H1 (cell line): ENCODE data around the gene SPRN. TPM values are rescaled to one million over a fixed set of nuclear protein-coding genes. Genes with fewer than 3 reads are reported as not detected.

Source experiments
- CTCF ChIA-PET: fragments of 300-600 bp; sonication (Branson Sonifier 250); formaldehyde crosslinking; loops from one replicate; lab custom pipeline; 2021; ENCODE audit not compliant: partially characterized antibody; lab: Charles Lee
- POLR2A ChIA-PET: fragments of 300-600 bp; sonication (Branson Sonifier 250); formaldehyde crosslinking; loops from one replicate; lab custom pipeline; 2021; ENCODE audit warnings: inconsistent platforms; ENCODE audit not compliant: partially characterized antibody; lab: Charles Lee
- DNase-seq, 2 experiments: peaks; one replicate each; pipeline versions ENCODE4 v3.0.0 to v3.0.0-alpha.2; 2010 to 2022; ENCODE audit warnings: low spot score in 2 of 2, low read depth in 1 of 2, mixed read lengths in 1 of 2
- FAIRE-seq: peaks from 2 replicates; lab custom pipeline; 2011; peaks lifted over from hg19 to GRCh38; lab: Jason Lieb, UNC
- H2AFZ ChIP-seq: 2 replicates; pipeline ENCODE4 v1.8.1; 2012; ENCODE audit warnings: low read length, inconsistent platforms
- H2AK5ac ChIP-seq: 2 replicates; pipeline ENCODE4 v1.6.1; 2013; ENCODE audit warnings: low read depth, low read length
- H2BK120ac ChIP-seq: replicated peaks from 2 replicates; pipeline ENCODE3; 2013; ENCODE audit warnings: low read depth, low read length, inconsistent platforms
- H2BK12ac ChIP-seq: 2 replicates; pipeline ENCODE4 v1.6.1; 2013; ENCODE audit warnings: low read depth, low read length
- H2BK15ac ChIP-seq: 2 replicates; pipeline ENCODE4 v1.6.1; 2013; ENCODE audit warnings: low read length
- H2BK20ac ChIP-seq: 2 replicates; pipeline ENCODE4 v1.6.1; 2013; ENCODE audit warnings: low read length
- H2BK5ac ChIP-seq: 2 replicates; pipeline ENCODE4 v1.6.1; 2013; ENCODE audit warnings: low read depth, low read length
- H3K14ac ChIP-seq: 2 replicates; pipeline ENCODE4 v1.6.1; 2013; ENCODE audit warnings: inconsistent platforms; ENCODE audit not compliant: insufficient read length
- H3K18ac ChIP-seq: 2 replicates; pipeline ENCODE4 v1.6.1; 2013; ENCODE audit warnings: low read length; ENCODE audit errors: extremely low read depth
- H3K23ac ChIP-seq: 2 replicates; pipeline ENCODE4 v1.6.1; 2013; ENCODE audit warnings: inconsistent platforms; ENCODE audit not compliant: insufficient read length
- H3K23me2 ChIP-seq: 2 replicates; pipeline ENCODE4 v1.6.1; 2013; ENCODE audit warnings: low read depth, low read length
- H3K27ac ChIP-seq: 2 replicates; pipeline ENCODE4 v1.6.1; 2011; ENCODE audit warnings: low read depth, low read length, inconsistent platforms
- H3K27me3 ChIP-seq, 4 experiments: replicated peaks in 1 of 4; 1 replicate in 1 of 4; 2 replicates in 3 of 4; pipeline versions ENCODE4 v1.6.1 to v1.8.1; 2011 to 2013; ENCODE audit warnings: low read length in 3 of 4, mild to moderate bottlenecking in 3 of 4, inconsistent platforms in 2 of 4, mixed read lengths in 2 of 4, moderate library complexity in 1 of 4; ENCODE audit not compliant: control insufficient read depth in 3 of 4, insufficient read depth in 3 of 4; ENCODE audit errors: extremely low read depth in 1 of 4
- H3K36me3 ChIP-seq, 4 experiments: 2 replicates each; pipeline versions ENCODE4 v1.6.1 to v1.8.1; 2011 to 2013; ENCODE audit warnings: mild to moderate bottlenecking in 4 of 4, low read length in 3 of 4, moderate library complexity in 2 of 4, control low read depth in 1 of 4, inconsistent platforms in 1 of 4; ENCODE audit not compliant: insufficient read depth in 4 of 4, control insufficient read depth in 2 of 4
- H3K4ac ChIP-seq: replicated peaks from 2 replicates; pipeline ENCODE3; 2013; ENCODE audit warnings: low read length, low read depth, mixed read lengths, inconsistent platforms; ENCODE audit not compliant: insufficient read length
- H3K4me1 ChIP-seq, 4 experiments: replicated peaks in 1 of 4; 1 replicate in 1 of 4; 2 replicates in 3 of 4; pipeline versions ENCODE4 v1.6.1 to v1.8.1; 2011 to 2013; ENCODE audit warnings: low read length in 3 of 4, inconsistent platforms in 2 of 4, mixed read lengths in 1 of 4; ENCODE audit not compliant: insufficient read depth in 4 of 4, control insufficient read depth in 3 of 4
- H3K4me2 ChIP-seq, 2 experiments: 2 replicates each; pipeline versions ENCODE4 v1.6.1 to v1.8.1; 2011 to 2013; ENCODE audit warnings: low read depth in 2 of 2, low read length in 2 of 2, control low read depth in 1 of 2, inconsistent platforms in 1 of 2, mild to moderate bottlenecking in 1 of 2; ENCODE audit not compliant: insufficient read depth in 1 of 2
- H3K4me3 ChIP-seq, 4 experiments: fragments of 200-600, 300-600 bp in 1 of 4; sonication (generic), shearing (Covaris generic), sonication (Bioruptor Twin) in 1 of 4; 2 replicates each; pipeline versions ENCODE4 v1.5.1 to v1.8.1; 2011 to 2016; ENCODE audit warnings: low read length in 4 of 4, low read depth in 3 of 4, control low read depth in 2 of 4, inconsistent platforms in 2 of 4, mild to moderate bottlenecking in 2 of 4, mixed read lengths in 1 of 4, moderate library complexity in 1 of 4; ENCODE audit not compliant: insufficient read depth in 2 of 4; ENCODE audit errors: extremely low read depth in 1 of 4
- H3K56ac ChIP-seq: replicated peaks from 2 replicates; pipeline ENCODE3; 2013; ENCODE audit warnings: low read depth, mild to moderate bottlenecking, mixed read lengths, low read length, inconsistent platforms; ENCODE audit not compliant: insufficient read length
- H3K79me1 ChIP-seq: 2 replicates; pipeline ENCODE4 v1.6.1; 2013; ENCODE audit warnings: low read depth, low read length, control low read depth
- H3K79me2 ChIP-seq, 2 experiments: 2 replicates each; pipeline versions ENCODE4 v1.6.1 to v1.8.1; 2012 to 2013; ENCODE audit warnings: low read length in 2 of 2, mild to moderate bottlenecking in 2 of 2, inconsistent platforms in 1 of 2; ENCODE audit not compliant: insufficient read depth in 2 of 2, control insufficient read depth in 1 of 2
- H3K9ac ChIP-seq, 4 experiments: replicated peaks in 1 of 4; 1 replicate in 1 of 4; 2 replicates in 3 of 4; pipeline versions ENCODE4 v1.6.1 to v1.8.1; 2011 to 2013; ENCODE audit warnings: low read depth in 3 of 4, low read length in 3 of 4, control low read depth in 2 of 4, mild to moderate bottlenecking in 2 of 4, moderate library complexity in 2 of 4, inconsistent platforms in 1 of 4; ENCODE audit errors: extremely low read depth in 1 of 4
- H3K9me3 ChIP-seq, 2 experiments: 2 replicates each; pipeline versions ENCODE4 v1.6.1 to v1.8.1; 2012 to 2013; ENCODE audit warnings: mild to moderate bottlenecking in 2 of 2, moderate library complexity in 2 of 2, control low read depth in 1 of 2, inconsistent platforms in 1 of 2, low read depth in 1 of 2, low read length in 1 of 2, mixed read lengths in 1 of 2; ENCODE audit not compliant: insufficient read depth in 2 of 2
- H4K20me1 ChIP-seq, 2 experiments: replicated peaks in 1 of 2; 2 replicates each; pipeline versions ENCODE3 to v1.8.1; 2011 to 2013; ENCODE audit warnings: inconsistent platforms in 2 of 2, low read length in 2 of 2, mild to moderate bottlenecking in 1 of 2; ENCODE audit not compliant: insufficient read depth in 2 of 2, control insufficient read depth in 1 of 2
- H4K5ac ChIP-seq: 2 replicates; pipeline ENCODE4 v1.6.1; 2013; ENCODE audit warnings: low read length, low read depth, mixed read lengths, inconsistent platforms; ENCODE audit not compliant: insufficient read length
- H4K8ac ChIP-seq: 2 replicates; pipeline ENCODE4 v1.8.0; 2013; ENCODE audit warnings: mild to moderate bottlenecking, moderate library complexity, low read length, inconsistent platforms; ENCODE audit not compliant: insufficient read depth; ENCODE audit errors: extremely low read depth
- H4K91ac ChIP-seq: replicated peaks from 2 replicates; pipeline ENCODE3; 2013; ENCODE audit warnings: low read length, mixed read lengths, inconsistent platforms; ENCODE audit not compliant: insufficient read length
- CEBPB ChIP-seq: IDR thresholded peaks from 2 replicates; pipeline ENCODE4 v1.6.1; 2012; ENCODE audit warnings: low read depth, low read length
- EGR1 ChIP-seq: IDR thresholded peaks from 2 replicates; pipeline ENCODE4 v1.6.1; 2011; ENCODE audit warnings: low read depth, low read length, borderline replicate concordance
- JUN ChIP-seq: IDR thresholded peaks from 2 replicates; pipeline ENCODE4 v1.6.1; 2011; ENCODE audit warnings: low read depth, mild to moderate bottlenecking, improper control_type of control experiment, low read length
- KDM5A ChIP-seq: fragments of 200-600 bp; IDR thresholded peaks from 2 replicates; pipeline ENCODE4 v1.7.1; 2012; ENCODE audit warnings: mild to moderate bottlenecking, low read length, inconsistent platforms, mixed read lengths
- MAFK ChIP-seq: IDR thresholded peaks from 2 replicates; pipeline ENCODE4 v1.6.1; 2012; ENCODE audit warnings: low read depth, mild to moderate bottlenecking, improper control_type of control experiment, low read length
- NANOG ChIP-seq: IDR thresholded peaks from 2 replicates; pipeline ENCODE4 v1.6.1; 2011; ENCODE audit warnings: low read length, low read depth, mild to moderate bottlenecking, inconsistent platforms; ENCODE audit not compliant: insufficient read depth, poor library complexity, severe bottlenecking
- NRF1 ChIP-seq: IDR thresholded peaks from 2 replicates; pipeline ENCODE4 v1.6.1; 2011; ENCODE audit warnings: mild to moderate bottlenecking, low read depth, low read length, improper control_type of control experiment
- POLR2A ChIP-seq, 2 experiments: IDR thresholded peaks; 1 replicate in 1 of 2; 2 replicates in 1 of 2; pipeline ENCODE4 v1.6.1; 2011; ENCODE audit warnings: low read depth in 2 of 2, low read length in 2 of 2, mild to moderate bottlenecking in 2 of 2; ENCODE audit errors: control extremely low read depth in 1 of 2
- RAD21 ChIP-seq, 2 experiments: IDR thresholded peaks in 1 of 2; conservative IDR thresholded peaks in 1 of 2; 2 replicates each; pipeline ENCODE4 v1.6.1; 2011; ENCODE audit warnings: low read depth in 2 of 2, low read length in 2 of 2, improper control_type of control experiment in 1 of 2, inconsistent platforms in 1 of 2, mild to moderate bottlenecking in 1 of 2, moderate library complexity in 1 of 2
- RXRA ChIP-seq: IDR thresholded peaks from 2 replicates; pipeline ENCODE4 v1.6.1; 2011; ENCODE audit warnings: low read depth, mild to moderate bottlenecking, low read length, moderate library complexity; ENCODE audit not compliant: insufficient read depth
- SP1 ChIP-seq: IDR thresholded peaks from 2 replicates; pipeline ENCODE4 v1.6.1; 2011; ENCODE audit warnings: low read depth, low read length
- SP4 ChIP-seq: IDR thresholded peaks from 2 replicates; pipeline ENCODE4 v1.6.1; 2012; ENCODE audit warnings: low read length, inconsistent platforms
- TAF1 ChIP-seq: IDR thresholded peaks from 2 replicates; pipeline ENCODE4 v1.6.1; 2011; ENCODE audit warnings: mild to moderate bottlenecking, low read depth, low read length
- TAF7 ChIP-seq: optimal IDR thresholded peaks from 2 replicates; pipeline ENCODE3; 2011; ENCODE audit warnings: low read depth, mild to moderate bottlenecking, inconsistent platforms, low read length, moderate library complexity, borderline replicate concordance
- TBP ChIP-seq: IDR thresholded peaks from 2 replicates; pipeline ENCODE4 v1.6.1; 2011; ENCODE audit warnings: low read depth, low read length, improper control_type of control experiment
- ZNF274 ChIP-seq: IDR thresholded peaks from 2 replicates; pipeline ENCODE4 v1.7.0; 2012; ENCODE audit warnings: low read length, borderline replicate concordance; ENCODE audit errors: extremely low read depth
- WGBS, 2 experiments: shearing (Covaris generic) in 1 of 2; methylation state at CpG; one replicate each; pipeline versions ENCODE4 v1.1.6 to v1.1.7; 2013 to 2015; ENCODE audit warnings: low lambda C conversion rate in 2 of 2, mixed read lengths in 2 of 2, inconsistent platforms in 1 of 2, low coverage in 1 of 2, missing lambda C conversion rate in 1 of 2; ENCODE audit not compliant: insufficient replicate concordance in 2 of 2, insufficient coverage in 1 of 2, insufficient read length in 1 of 2; ENCODE audit errors: extremely low coverage in 1 of 2, missing lambda C conversion rate in 1 of 2; 5-methylcytosine and 5-hydroxymethylcytosine counted together
- polyA plus RNA-seq, 7 experiments: library from polyadenylated mRNA; depleted of rRNA in 3 of 7; stranded (reverse) in 5 of 7; unstranded in 2 of 7; fragments of >200 nt in 5 of 7; fragments of 200-250 nt in 2 of 7; gene quantifications; 1 replicate in 5 of 7; 2 replicates in 1 of 7; 4 replicates in 1 of 7; pipeline versions ENCODE4 v1.2.1 to v1.2.3, GENCODE V29; 2011 to 2013; ENCODE audit warnings: missing spikeins in 2 of 7, mixed read lengths in 2 of 7
- total RNA-seq: library from RNA; stranded (reverse); fragmentation: NEBNext Ultra II Directional; extraction: Animal tissue kit (Norgen Biotek cat#: 25700); gene quantifications from 2 replicates; pipeline ENCODE4 v1.2.1, GENCODE V29; 2021

The SPRN gene
- total and polyA plus RNA-seq, 2 of the 8 experiments (the other 6 are each of a cell fraction or from before 2014, with no cell fraction given) = 0.23 to 0.24 TPM

GRCh38 chr10:133381036-133381435 lies 43.4 kb downstream of the SPRN start:
- Histone ChIP-seq H2BK120ac (no peak overlapping the region), H2AFZ (no peak overlapping the region), H3K27me3 (peaks cover 8 to 35% (median 24%) of the 10 kb centered on the region in 4 experiments), H2BK15ac (no peak overlapping the region), H3K56ac (no peak overlapping the region), H3K27ac (no peak overlapping the region), H3K4me3 (no peak overlapping the region), H3K79me1 (no peaks in the 10 kb centered on the region), H3K36me3 (no peaks in the 10 kb centered on the region), H2BK5ac (no peak overlapping the region), H3K23me2 (peaks cover 15% of the 10 kb centered on the region; the same call in 1 of the 2 replicates), H3K4me1 (peaks cover 0 to 3% (median under 1%) of the 10 kb centered on the region in 4 experiments; a peak in 4 of 7 replicates), H3K9ac (no peak overlapping the region), H3K4me2 (no peak overlapping the region), H4K5ac (no peak overlapping the region), H2BK12ac (no peak overlapping the region), H3K14ac (no peak overlapping the region), H4K8ac (no peak overlapping the region), H2BK20ac (no peak overlapping the region), H4K91ac (no peak overlapping the region), H3K79me2 (no peaks in the 10 kb centered on the region), H3K23ac (no peak overlapping the region), H3K4ac (no peak overlapping the region), H4K20me1 (peaks cover 0 to 4% of the 10 kb centered on the region in 2 experiments), H2AK5ac (no peak overlapping the region), H3K18ac (no peak overlapping the region), H3K9me3 (no peaks in the 10 kb centered on the region)
- no peak for FAIRE-seq
- POLR2A ChIA-PET = no interaction called here
- no peak for DNase-seq
- CTCF ChIA-PET = interaction anchor here (2.0 kb wide), 1 partner anchor 52 kb away, joined by 8 read pairs; no protein-coding TSS in a partner anchor
- 89% methylated on average over 8 of the region's 8 CpGs; no CpG with 5 or more reads in 1 of the 2 experiments for WGBS, 2 experiments
- TF ChIP-seq NANOG (no peak), SP1 (no peak), KDM5A (no peak), NRF1 (no peak), JUN (no peak), EGR1 (no peak), RXRA (no peak), TAF1 (no peak), TBP (no peak), CEBPB (no peak), RAD21 (IDR thresholded peaks at IDR 0.05 in 1 of 2, conservative IDR thresholded peaks at IDR 0.05 in 1 of 2; ENCODE audit: low read depth in 2 of 2, low read length in 2 of 2) (no peak), SP4 (no peak), MAFK (no peak), TAF7 (no peak), POLR2A (IDR thresholded peaks at IDR 0.05; ENCODE audit: control extremely low read depth in 1 of 2, low read depth in 2 of 2, low read length in 2 of 2) (no peak), ZNF274 (no peak)
